AG09309 (cell line): Measurements from ENCODE around the gene GPR107.

Experiments
- DNase-seq: peaks from one replicate; pipeline ENCODE4 v3.0.0-alpha.2; 2010; ENCODE audit warnings: low read depth
- H3K4me3 ChIP-seq: 2 replicates; pipeline ENCODE4 v1.5.1; 2011; ENCODE audit warnings: mild to moderate bottlenecking, low read depth, low read length, moderate library complexity; ENCODE audit not compliant: control insufficient read depth
- TF ChIP-seq, protein P1 (sequence below): IDR thresholded peaks from 2 replicates; pipeline ENCODE4 v1.5.1; 2011; ENCODE audit warnings: mild to moderate bottlenecking, low read depth, low read length, inconsistent platforms; ENCODE audit not compliant: insufficient read depth, control insufficient read depth; ENCODE audit errors: missing control alignments

Gene GPR107

GRCh38 chr9:130171226-130172148, 117.8 kb downstream of the GPR107 start:
- H3K4me3 ChIP-seq = peak overlapping the region; percentile 48
- TF ChIP-seq, protein P1, sequence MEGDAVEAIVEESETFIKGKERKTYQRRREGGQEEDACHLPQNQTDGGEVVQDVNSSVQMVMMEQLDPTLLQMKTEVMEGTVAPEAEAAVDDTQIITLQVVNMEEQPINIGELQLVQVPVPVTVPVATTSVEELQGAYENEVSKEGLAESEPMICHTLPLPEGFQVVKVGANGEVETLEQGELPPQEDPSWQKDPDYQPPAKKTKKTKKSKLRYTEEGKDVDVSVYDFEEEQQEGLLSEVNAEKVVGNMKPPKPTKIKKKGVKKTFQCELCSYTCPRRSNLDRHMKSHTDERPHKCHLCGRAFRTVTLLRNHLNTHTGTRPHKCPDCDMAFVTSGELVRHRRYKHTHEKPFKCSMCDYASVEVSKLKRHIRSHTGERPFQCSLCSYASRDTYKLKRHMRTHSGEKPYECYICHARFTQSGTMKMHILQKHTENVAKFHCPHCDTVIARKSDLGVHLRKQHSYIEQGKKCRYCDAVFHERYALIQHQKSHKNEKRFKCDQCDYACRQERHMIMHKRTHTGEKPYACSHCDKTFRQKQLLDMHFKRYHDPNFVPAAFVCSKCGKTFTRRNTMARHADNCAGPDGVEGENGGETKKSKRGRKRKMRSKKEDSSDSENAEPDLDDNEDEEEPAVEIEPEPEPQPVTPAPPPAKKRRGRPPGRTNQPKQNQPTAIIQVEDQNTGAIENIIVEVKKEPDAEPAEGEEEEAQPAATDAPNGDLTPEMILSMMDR = no peak
- DNase-seq = no peak

- TF ChIP-seq, protein P1 = no peak
- H3K4me3 ChIP-seq = peak within 1 kb of the TSS; percentile 69
- no peak for DNase-seq
Measured at GRCh38 chr9:130172161-130172857, 118.6 kb downstream of the GPR107 start, which contains the start of gene NCS1. NCS1 (plus strand) TSS chr9:130172404; CDS start chr9:130172664, 260 bp downstream.

DNA sequence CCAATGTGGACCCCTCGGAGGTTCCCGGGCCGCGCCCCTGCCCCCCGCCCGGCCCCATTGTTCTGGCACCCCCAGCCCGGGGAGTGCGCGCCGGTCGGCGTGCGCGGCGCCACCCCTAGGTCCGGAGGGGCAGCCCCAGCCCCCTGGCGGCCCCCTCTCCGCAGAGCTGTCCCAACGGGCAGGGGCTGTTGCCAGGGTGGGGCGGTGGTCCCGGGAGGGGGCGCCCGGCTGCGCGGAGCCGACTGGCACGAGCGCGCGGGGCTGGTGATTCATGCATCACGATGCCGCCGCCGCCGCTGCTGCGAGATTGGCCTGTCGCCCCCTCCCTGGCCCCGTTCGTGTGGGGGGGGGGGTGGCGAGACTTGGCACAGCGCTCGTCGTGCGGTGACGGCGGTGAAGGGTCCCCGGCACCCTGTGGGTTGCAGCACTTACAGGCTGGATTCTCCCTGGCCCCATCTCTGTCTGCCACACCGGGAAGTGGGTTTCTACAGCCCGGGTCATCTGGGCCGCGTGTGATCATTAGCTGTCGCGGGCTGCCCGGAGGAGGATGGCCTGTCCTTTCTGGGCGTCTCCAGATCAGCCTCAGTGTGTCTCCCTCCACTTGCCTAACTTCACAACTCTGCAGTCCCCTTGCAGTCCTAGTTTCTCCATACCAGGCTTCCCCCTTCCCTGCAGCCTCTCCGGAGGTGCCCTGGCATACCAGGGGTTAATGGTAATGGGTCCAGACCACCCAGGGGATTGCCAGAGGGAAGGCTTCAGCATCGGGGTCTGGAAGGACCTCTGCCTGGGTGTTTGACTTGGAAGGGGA, 119.4 kb downstream of the GPR107 start:
- no peak for DNase-seq
- TF ChIP-seq, protein P1 = no peak
- H3K4me3 ChIP-seq = peak overlapping the region; percentile 69

- TF ChIP-seq, protein P1 = no peak
- no peak for DNase-seq
- H3K4me3 ChIP-seq = peak overlapping the region; percentile 69
Measured at GRCh38 chr9:130173666-130173983, 119.9 kb downstream of the GPR107 start.

GRCh38 chr9:130174025-130174424, 120.3 kb downstream of the GPR107 start:
- no peak for DNase-seq
- H3K4me3 ChIP-seq = peak overlapping the region; percentile 69
- TF ChIP-seq, protein P1 = no peak

GRCh38 chr9:130174920-130175321, 121.2 kb downstream of the GPR107 start:
- TF ChIP-seq, protein P1 = no peak
- DNase-seq = no peak

More at GRCh38 chr9:130174920-130175321, 121.2 kb downstream of the GPR107 start:
- H3K4me3 ChIP-seq = no peak overlapping the region
